ENCODE data around the gene PBX4.

DNA sequence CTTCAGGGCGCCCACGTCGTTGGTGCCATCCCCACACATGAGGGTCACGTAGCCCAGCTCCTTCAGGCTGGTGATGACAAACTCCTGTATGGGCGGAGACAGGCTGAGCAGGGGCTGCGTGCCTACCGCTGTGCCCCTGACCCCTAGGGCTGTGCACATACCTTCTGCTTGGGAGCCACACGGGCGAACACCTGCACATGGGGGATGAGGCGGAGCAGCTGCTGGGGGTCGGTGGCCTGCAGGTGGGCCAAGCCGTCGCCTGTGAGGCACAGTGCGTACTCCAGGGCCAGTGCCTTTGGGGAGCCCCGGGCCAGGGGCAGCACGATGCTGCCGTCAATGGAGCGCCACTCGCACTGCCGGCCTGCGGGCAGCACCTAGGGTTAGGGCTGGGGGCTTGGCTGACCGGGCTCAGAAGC is 31.1 kb upstream of the PBX4 start:
- TF ChIP-seq, protein P1, sequence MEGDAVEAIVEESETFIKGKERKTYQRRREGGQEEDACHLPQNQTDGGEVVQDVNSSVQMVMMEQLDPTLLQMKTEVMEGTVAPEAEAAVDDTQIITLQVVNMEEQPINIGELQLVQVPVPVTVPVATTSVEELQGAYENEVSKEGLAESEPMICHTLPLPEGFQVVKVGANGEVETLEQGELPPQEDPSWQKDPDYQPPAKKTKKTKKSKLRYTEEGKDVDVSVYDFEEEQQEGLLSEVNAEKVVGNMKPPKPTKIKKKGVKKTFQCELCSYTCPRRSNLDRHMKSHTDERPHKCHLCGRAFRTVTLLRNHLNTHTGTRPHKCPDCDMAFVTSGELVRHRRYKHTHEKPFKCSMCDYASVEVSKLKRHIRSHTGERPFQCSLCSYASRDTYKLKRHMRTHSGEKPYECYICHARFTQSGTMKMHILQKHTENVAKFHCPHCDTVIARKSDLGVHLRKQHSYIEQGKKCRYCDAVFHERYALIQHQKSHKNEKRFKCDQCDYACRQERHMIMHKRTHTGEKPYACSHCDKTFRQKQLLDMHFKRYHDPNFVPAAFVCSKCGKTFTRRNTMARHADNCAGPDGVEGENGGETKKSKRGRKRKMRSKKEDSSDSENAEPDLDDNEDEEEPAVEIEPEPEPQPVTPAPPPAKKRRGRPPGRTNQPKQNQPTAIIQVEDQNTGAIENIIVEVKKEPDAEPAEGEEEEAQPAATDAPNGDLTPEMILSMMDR (IDR thresholded peaks at IDR 0.05), result no peak
- TF ChIP-seq POLR2A (IDR thresholded peaks at IDR 0.05), result no peak
